Activated CD8-positive, alpha-beta memory T cell treated with anti-CD3 and anti-CD28 coated beads for 1 hour (primary cell): ENCODE measurements around the gene ADGB.
A peak's percentile ranks its signal among the peaks of the same experiment; 100 is the strongest.
"Not testable (repeated sequence)": the region's sequence is repeated elsewhere in the genome, so short reads cannot be mapped to it uniquely, and the experiment has no call there.

Experiments
- DNase-seq, 2 donors: peaks; one replicate each; pipeline ENCODE4 v3.0.0-alpha.2; 2020; ENCODE audit warnings: low read depth in 1 of 2; ENCODE audit errors: extremely low read depth in 1 of 2

Gene ADGB

DNA sequence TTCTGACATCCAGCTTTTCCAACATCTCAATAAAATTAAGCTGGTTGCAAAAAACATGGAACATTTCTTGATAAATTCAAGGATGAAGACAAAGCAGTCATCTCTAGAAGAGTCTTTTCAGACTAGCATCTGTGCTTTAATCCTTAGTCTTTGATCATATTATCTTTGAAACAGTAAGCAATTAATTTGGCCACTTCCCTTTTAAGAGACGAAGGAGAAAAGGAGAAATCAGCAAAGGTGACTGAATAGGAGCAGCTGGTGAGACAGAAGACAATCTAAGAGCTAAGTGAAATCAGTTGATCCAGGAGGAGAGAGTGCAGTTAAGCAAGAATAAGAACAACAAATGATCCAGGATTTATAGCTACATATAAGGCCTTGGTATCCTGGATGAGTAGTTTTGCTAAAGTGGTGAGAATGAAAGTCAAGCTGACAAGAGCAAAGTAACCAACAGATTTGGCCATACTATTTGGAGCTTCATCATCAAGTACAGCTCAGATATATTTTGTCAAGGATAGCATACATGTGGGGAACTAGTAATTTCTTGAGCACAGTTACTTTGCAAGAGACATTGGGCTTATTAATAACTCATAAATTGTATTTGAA lies 215.5 kb downstream of the ADGB start:
- DNase-seq, result no peak

DNA sequence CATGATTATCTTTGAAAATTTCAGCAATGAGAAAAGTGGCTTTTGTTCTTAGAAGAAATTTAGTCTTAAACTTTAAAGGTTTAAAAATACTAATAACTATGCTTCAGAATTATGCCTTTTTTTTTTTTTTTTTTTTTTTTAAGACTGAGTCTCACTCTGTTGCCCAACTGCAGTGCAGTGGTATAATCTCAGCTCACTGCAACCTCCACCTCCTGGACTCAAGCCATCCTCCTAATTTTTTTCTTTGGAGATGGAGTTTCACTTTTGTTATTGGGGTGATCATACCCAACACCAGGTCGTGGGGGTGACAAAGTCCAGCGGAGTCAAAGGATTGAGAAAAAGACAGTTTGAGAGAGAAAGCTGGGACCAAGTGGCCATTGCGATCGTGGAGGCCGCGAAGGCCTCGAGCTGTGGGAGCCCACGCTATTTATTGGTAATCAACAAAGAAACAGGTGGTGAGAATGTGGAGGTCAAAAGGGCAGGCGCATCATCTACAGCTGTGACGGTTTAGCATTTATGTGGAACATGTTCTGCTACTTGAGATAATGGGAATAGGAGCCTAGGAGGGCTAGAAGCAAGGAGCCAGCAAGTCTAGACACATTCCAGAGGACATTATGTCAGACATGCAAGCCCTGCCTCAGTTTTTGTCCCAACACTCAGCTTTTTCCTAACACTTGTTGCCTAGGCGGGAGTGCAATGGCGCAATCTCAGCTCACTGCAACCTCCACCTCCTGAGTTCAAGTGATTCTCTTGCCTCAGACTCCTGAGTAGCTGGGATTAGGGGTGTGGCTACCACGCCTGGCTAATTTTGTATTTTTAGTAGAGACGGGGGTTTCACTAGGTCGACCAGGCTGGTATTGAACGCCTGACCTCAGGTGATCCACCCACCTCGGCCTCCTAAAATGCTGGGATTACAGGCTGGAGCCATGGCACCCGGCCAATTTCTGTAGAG lies 217.0 kb downstream of the ADGB start:
- not testable (repeated sequence) for DNase-seq

DNA sequence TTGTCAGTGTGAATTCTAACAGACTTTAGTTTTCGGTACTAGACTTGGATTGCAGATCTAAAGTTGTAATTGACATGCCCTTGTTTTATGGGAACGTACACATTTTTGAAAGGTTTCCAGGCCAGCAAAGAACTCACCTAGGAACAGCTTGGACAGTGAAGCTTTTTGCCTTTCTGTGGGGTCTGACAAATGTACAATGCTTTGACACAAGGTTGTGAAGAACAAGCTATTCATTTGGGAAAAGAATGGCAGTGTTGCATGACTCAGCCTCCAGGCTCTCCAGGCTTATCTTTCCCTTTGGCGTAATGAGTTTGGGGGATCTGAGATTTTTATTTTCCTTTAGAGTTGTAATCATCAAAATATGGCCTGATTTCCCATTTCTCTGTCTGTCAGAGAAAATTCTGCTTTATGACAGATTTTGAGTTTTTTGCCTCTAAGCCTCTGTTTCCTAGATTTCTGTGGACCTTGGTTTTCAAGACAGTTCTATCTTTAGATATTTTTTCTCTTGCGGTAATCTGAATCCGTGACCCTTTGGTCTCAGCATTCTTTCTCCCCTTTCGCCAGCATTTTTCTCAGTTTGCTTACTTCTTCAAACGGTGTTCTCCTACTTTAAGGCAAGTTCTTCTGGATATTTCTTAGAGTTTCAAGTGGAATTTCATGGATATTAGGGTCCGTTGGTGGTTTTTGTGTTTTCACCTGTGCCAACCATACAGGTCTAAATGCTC lies 221.0 kb downstream of the ADGB start:
- no peak for DNase-seq

DNA sequence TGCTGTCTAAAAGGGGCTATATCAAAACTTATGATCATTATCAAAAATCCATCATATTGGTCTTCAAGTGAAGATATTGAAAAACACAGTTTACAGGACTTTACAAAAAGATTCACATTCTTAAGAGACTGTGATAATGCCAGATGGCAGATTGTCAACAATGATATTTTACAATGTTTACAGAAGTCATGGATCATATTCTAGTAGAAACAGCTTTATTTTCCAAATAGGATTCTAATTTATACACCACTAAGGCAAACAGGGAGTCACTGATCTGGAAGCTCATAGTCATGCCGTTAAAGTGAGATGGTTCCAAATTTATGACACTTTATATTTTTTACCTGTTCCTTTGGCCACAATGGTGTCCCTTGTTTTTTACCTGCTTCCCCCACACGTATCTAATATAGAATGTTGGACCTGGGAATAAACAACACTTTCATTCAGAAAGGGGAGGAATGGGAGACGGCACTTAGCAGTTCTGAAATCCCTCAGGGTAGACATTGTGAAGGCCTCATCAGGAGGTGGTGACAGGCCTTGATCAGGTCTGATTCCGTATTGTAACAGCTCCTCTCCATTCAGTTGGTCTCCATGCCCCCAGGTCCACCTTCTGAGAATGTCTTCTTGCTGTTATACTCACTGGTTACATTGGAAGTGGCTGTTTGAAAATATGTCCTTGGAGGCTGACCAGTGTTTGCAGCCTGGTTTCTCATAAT lies 228.6 kb downstream of the ADGB start:
- DNase-seq, result no peak

DNA sequence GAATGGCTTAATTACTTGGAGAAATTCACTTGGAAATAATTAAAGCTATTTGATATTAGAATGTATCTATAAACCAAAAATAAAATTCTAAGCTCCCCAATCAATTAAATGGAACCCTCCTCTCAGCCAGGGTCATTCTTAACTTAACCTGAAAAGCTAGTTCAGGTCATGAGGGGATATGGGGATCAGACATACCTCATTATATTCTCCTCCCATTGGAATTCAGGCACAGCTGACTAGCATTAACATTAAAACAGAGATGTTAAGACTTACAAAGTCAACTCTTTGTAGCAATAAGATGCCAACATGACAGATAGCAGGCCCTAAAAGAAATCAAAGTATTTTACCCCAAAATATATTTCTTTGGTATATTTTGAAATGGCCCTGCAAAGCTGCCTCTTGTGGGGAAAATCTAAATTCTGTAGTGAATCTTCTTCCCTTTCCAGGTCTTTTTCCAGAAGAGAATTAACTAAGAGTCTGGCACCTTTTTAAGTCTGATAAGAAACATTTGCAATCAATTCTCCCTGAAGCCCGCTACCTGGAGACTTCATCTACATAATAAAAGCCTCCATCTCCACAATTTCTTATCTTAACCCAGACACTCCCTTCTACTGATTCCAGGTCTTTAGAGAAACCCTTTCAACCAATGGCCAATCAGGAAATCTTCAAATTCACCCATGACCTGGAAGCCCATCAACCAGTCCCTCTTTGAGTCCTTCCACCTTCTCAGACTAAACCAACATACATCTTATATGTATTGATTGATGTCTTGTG lies 231.2 kb downstream of the ADGB start:
- no peak for DNase-seq

- DNase-seq, result no peak
These were observed 234.4 kb downstream of the ADGB start for GRCh38 chr6:146833157-146833556.

- no peak for DNase-seq
These were observed 241.4 kb downstream of the ADGB start for GRCh38 chr6:146840216-146840615.

- no peak for DNase-seq
These were observed 241.9 kb downstream of the ADGB start for GRCh38 chr6:146840641-146841040.

DNA sequence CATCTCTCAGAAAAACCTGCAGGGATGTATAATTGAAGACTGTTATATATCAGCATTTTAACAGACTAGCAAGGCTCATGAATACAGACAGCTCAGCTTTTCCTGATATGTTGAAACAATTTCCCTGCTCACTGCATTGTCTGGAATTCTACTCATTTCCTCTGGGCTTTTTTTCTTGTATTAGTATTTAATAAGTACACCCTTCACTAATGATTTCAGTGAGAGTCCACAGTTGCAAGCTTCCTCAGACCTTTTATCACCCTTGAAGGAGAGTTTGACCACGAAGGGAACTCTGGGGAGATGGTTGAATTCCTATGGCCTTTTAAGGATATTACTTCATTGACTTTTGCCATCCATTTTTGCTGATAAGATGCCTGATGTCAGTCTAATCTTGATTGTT lies 248.7 kb downstream of the ADGB start:
- no peak for DNase-seq

DNA sequence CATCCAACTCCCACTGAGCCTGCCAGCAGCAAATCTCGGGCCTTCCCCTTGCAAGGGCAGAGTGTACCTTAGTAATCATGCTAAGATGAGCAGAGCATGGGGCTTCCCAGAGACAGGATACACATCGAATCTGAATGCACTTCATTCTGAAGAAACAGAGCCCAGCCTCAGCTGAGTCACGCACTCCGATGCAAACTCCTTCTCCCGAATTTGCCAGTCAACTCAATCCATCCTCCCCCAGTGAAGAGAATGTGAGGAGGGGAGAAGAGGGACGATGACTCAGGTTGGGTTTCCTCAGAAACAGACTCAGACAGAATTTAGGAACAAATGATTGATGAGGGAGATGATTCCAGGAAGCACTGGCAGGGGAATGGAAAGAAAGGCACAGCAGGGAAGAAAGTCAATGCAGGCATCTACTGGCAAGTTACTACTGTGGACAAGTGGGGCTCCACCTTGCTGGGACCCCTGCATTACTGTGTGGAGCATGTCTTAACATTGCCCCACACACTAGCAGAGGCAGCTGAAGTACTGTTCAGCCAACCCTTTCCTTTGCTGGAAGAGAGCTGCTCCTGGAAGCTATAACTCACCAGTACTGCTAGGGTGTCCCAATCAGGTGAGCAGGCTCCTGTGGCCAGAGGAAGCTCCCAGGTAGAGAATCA lies 251.6 kb downstream of the ADGB start:
- no peak for DNase-seq

GRCh38 chr6:146850981-146851380 lies 252.2 kb downstream of the ADGB start:
- no peak for DNase-seq

- DNase-seq, result no peak
These were observed 253.1 kb downstream of the ADGB start for GRCh38 chr6:146851837-146852236.

DNA sequence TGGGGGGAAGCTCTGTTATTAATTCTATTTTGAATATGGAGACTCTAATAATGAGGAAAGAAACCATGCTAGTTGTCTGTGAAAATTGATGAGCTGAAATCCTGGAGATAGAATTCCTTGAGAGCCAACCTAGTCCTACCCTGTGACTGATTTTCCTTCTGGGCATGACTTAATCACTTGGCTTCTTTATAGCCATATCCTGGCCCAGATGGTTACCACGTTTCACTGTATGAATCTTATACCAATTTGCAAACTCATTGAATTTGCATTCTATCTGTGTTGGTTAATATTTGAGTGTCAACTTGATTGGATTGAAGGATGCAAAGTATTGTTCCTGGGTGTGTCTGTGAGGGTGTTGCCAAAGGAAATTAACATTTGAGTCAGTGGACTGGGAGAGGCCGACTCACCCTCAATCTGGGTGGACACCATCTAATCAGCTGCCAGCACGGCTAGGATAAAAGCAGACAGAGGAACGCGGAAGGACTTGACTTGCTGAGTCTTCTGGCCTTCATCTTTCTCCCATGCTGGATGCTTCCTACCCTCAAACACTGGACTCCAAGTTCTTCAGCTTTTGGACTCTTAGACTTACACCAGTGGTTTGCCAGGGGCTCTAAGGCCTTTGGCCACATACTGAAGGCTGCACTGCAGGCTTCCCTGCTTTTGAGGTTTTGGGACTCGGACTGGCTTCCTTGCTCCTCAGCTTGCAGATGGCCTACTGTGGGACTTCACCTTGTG lies 255.9 kb downstream of the ADGB start:
- not testable (repeated sequence) for DNase-seq

GRCh38 chr6:146855889-146856288 lies 257.1 kb downstream of the ADGB start:
- no peak for DNase-seq

DNA sequence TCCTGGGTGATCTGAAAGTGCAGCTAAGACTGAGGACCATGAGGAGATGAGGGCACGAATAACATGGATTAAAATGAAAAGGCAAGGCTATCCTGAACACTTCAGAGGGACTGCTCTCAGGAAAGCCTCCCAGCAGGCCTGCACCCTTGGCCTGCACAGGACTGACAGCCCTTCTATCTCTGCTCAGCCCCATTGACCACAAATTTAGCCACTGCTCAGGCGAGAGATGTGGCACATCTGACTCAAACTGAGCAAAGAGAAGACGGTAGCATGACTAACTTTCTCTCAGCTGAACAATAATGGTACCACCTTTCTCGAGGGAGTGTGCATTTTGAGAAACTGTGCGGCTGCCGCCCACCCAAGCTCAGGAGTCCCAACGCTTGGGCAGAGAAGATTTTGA lies 257.5 kb downstream of the ADGB start:
- DNase-seq, result no peak

GRCh38 chr6:146857180-146857979 lies 258.6 kb downstream of the ADGB start:
- DNase-seq, result peak; percentile 32 to 65

DNA sequence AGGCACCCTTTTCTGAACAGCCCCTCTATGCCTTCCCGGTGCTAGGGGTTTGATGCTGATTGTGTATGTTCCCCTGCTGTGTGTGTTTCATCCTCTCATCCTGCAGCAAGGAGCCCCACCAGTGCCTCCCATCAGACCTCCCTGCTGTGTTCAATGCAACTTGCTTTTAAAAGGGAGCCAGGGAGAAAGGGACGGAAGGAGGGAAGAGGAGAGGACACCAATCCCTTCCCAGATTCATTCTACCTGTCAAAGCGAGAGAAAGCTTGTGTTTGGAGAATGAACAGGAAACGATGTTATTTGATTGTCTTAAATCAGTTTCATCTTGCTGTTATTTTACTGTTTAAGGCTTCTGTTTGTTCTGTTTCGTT lies 259.2 kb downstream of the ADGB start:
- no peak for DNase-seq

GRCh38 chr6:146859206-146859605 lies 260.4 kb downstream of the ADGB start:
- DNase-seq, result no peak
